ENCODE results near the gene PIP5KL1.

DNA sequence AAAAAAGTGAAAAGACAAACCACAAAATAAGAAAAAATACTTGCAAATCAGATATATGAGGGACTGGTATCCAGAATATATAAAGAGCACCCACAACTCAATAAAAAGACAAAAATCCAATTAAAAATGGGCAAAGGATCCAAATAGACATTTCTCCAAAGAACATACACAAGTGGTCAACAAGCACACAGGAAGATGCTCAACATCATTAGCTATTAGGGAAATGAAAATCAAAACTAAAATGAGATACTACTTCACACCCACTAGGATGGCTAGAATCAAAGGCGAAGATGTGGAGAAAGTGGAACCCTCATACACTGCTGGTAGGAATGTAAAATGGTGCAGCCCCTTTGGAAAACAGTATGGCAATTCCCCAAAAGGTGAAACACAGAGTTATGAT lies 28.2 kb upstream of the PIP5KL1 start:
- TF ChIP-seq, protein P1, sequence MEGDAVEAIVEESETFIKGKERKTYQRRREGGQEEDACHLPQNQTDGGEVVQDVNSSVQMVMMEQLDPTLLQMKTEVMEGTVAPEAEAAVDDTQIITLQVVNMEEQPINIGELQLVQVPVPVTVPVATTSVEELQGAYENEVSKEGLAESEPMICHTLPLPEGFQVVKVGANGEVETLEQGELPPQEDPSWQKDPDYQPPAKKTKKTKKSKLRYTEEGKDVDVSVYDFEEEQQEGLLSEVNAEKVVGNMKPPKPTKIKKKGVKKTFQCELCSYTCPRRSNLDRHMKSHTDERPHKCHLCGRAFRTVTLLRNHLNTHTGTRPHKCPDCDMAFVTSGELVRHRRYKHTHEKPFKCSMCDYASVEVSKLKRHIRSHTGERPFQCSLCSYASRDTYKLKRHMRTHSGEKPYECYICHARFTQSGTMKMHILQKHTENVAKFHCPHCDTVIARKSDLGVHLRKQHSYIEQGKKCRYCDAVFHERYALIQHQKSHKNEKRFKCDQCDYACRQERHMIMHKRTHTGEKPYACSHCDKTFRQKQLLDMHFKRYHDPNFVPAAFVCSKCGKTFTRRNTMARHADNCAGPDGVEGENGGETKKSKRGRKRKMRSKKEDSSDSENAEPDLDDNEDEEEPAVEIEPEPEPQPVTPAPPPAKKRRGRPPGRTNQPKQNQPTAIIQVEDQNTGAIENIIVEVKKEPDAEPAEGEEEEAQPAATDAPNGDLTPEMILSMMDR (IDR thresholded peaks at IDR 0.05) = no peak
- TF ChIP-seq EP300 (IDR thresholded peaks at IDR 0.05) (no peak), POLR2A (IDR thresholded peaks at IDR 0.05) (no peak)

Measured in ovary (tissue), 3 donors.